HepG2 (cell line): Measurements from ENCODE around the gene LCN1. TPM values are rescaled to one million over a fixed set of nuclear protein-coding genes. Genes with fewer than 3 reads are reported as not detected.

ENCODE experiments used
- ATAC-seq: fragments of 200-7000 bp; cut with Tn5 transposase; 3 replicates; pipeline ENCODE4 v1.9.1; 2020; ENCODE audit warnings: mild to moderate bottlenecking, moderate library complexity
- BruUV-seq: library from RNA; stranded (reverse); fragments of 400-500 nt; replicated peaks from 2 replicates; lab custom pipeline; 2021; lab: Mats Ljungman, UMichigan
- CTCF ChIA-PET: fragments of 300-600 bp; formaldehyde crosslinking; extraction: SDS; loops from one replicate; lab custom pipeline; 2021; ENCODE audit warnings: low total read pairs, inconsistent platforms, low intra/inter-chr PET ratio; lab: Yijun Ruan, JAX
- POLR2A ChIA-PET: fragments of 350-600 bp; sonication (Branson Sonifier 250); formaldehyde crosslinking; loops from one replicate; lab custom pipeline; 2020; ENCODE audit warnings: antibody characterized with exemption, inconsistent platforms; lab: Yijun Ruan, JAX
- DNase-seq: peaks from one replicate; pipeline ENCODE4 v3.0.0-alpha.2; 2015; ENCODE audit warnings: low spot score
- FAIRE-seq: peaks from 3 replicates; lab custom pipeline; 2011; peaks lifted over from hg19 to GRCh38; lab: Jason Lieb, UNC
- H2AFZ ChIP-seq: one replicate; pipeline ENCODE4 v1.6.1; 2011; ENCODE audit warnings: low read length, inconsistent platforms
- H3K27ac ChIP-seq: fragments of 300-600 bp; 3 replicates; pipeline ENCODE4 v1.8.0; 2011; ENCODE audit warnings: mixed run types, mild to moderate bottlenecking, mixed read lengths, low read length, inconsistent platforms; ENCODE audit not compliant: insufficient read depth; ENCODE audit errors: extremely low read length
- H3K27me3 ChIP-seq, 2 experiments: fragments of 200-600 bp in 1 of 2; 2 replicates in 1 of 2; 3 replicates in 1 of 2; pipeline versions ENCODE4 v1.6.0 to v1.8.0; 2011; ENCODE audit warnings: low read length in 2 of 2, mild to moderate bottlenecking in 2 of 2, moderate library complexity in 2 of 2, inconsistent platforms in 1 of 2; ENCODE audit not compliant: insufficient read depth in 2 of 2, control insufficient read depth in 1 of 2
- H3K36me3 ChIP-seq, 2 experiments: fragments of 200-600 bp in 1 of 2; replicated peaks in 1 of 2; 2 replicates in 1 of 2; 3 replicates in 1 of 2; pipeline versions ENCODE4 v1.5.1 to v1.8.0; 2011; ENCODE audit warnings: low read length in 2 of 2, inconsistent platforms in 1 of 2; ENCODE audit not compliant: insufficient read depth in 2 of 2, control insufficient read depth in 1 of 2
- H3K4me1 ChIP-seq: 2 replicates; pipeline ENCODE4 v1.5.1; 2012; ENCODE audit warnings: low read length, inconsistent platforms; ENCODE audit not compliant: insufficient read depth
- H3K4me2 ChIP-seq: 2 replicates; pipeline ENCODE4 v1.6.0; 2011; ENCODE audit warnings: low read depth, low read length, inconsistent platforms
- H3K4me3 ChIP-seq, 3 experiments: fragments of 200-600 bp in 1 of 3; sonication (generic), shearing (Covaris generic) in 1 of 3; replicated peaks in 1 of 3; 2 replicates each; pipeline ENCODE4 v1.5.1; 2011 to 2016; ENCODE audit warnings: low read length in 3 of 3, inconsistent platforms in 2 of 3, low read depth in 2 of 3, mild to moderate bottlenecking in 2 of 3, control low read depth in 1 of 3, mixed read lengths in 1 of 3; ENCODE audit not compliant: insufficient read depth in 1 of 3
- H3K79me2 ChIP-seq: one replicate; pipeline ENCODE4 v1.6.1; 2011; ENCODE audit warnings: low read length, inconsistent platforms; ENCODE audit not compliant: insufficient read depth
- H3K9ac ChIP-seq: 2 replicates; pipeline ENCODE4 v1.6.0; 2011; ENCODE audit warnings: mild to moderate bottlenecking, low read depth, low read length, inconsistent platforms; ENCODE audit not compliant: insufficient read depth
- H3K9me3 ChIP-seq: 2 replicates; pipeline ENCODE4 v1.5.1; 2012; ENCODE audit warnings: mild to moderate bottlenecking, low read length
- H4K20me1 ChIP-seq: 2 replicates; pipeline ENCODE4 v1.6.0; 2011; ENCODE audit warnings: inconsistent platforms, mild to moderate bottlenecking, low read length, moderate library complexity; ENCODE audit not compliant: insufficient read depth
- ARHGAP35 ChIP-seq: sonication (generic); formaldehyde crosslinking; IDR thresholded peaks from 2 replicates; pipeline ENCODE4 v1.9.0; 2022; ENCODE audit warnings: mild to moderate bottlenecking, inconsistent platforms, moderate library complexity, missing genetic modification reagents, borderline replicate concordance
- ESRRA ChIP-seq: sonication (generic); formaldehyde crosslinking; IDR thresholded peaks from 2 replicates; pipeline ENCODE4 v1.5.1; 2020; ENCODE audit warnings: mild to moderate bottlenecking, low read depth, missing genetic modification reagents
- HMG20A ChIP-seq: IDR thresholded peaks from 2 replicates; pipeline ENCODE4 v1.6.1; 2016; ENCODE audit warnings: borderline replicate concordance
- KDM3A ChIP-seq: IDR thresholded peaks from 2 replicates; pipeline ENCODE4 v1.6.1; 2018; ENCODE audit warnings: low read depth, missing compliant biosample characterization
- KDM5B ChIP-seq: sonication (generic); formaldehyde crosslinking; IDR thresholded peaks from 2 replicates; pipeline ENCODE4 v1.4.0; 2020; ENCODE audit warnings: missing genetic modification reagents, mild to moderate bottlenecking, borderline replicate concordance
- NR3C1 ChIP-seq: sonication (generic); formaldehyde crosslinking; IDR thresholded peaks from 2 replicates; pipeline ENCODE4 v1.4.0; 2020; ENCODE audit warnings: missing genetic modification reagents
- RFX5 ChIP-seq: IDR thresholded peaks from 2 replicates; pipeline ENCODE4 v1.6.1; 2011; ENCODE audit warnings: low read depth, low read length, improper control_type of control experiment
- XBP1 ChIP-seq: sonication (generic); formaldehyde crosslinking; IDR thresholded peaks from 2 replicates; pipeline ENCODE4 v1.5.0; 2020; ENCODE audit warnings: missing genetic modification reagents
- ZBTB1 ChIP-seq: sonication (generic); formaldehyde crosslinking; IDR thresholded peaks from 2 replicates; pipeline ENCODE4 v1.4.0; 2020; ENCODE audit warnings: missing genetic modification reagents, borderline replicate concordance
- ZNF674 ChIP-seq: sonication (generic); formaldehyde crosslinking; IDR thresholded peaks from 2 replicates; pipeline ENCODE4 v1.5.0; 2020; ENCODE audit warnings: low read depth, mild to moderate bottlenecking, missing genetic modification reagents
- ZNF720 ChIP-seq: sonication (generic); formaldehyde crosslinking; IDR thresholded peaks from 2 replicates; pipeline ENCODE4 v1.4.0; 2020; ENCODE audit warnings: missing genetic modification reagents
- ZNF816 ChIP-seq: sonication (generic); formaldehyde crosslinking; IDR thresholded peaks from 2 replicates; pipeline ENCODE4 v1.8.0; 2022; ENCODE audit warnings: missing genetic modification reagents, mild to moderate bottlenecking, borderline replicate concordance
- ZNF891 ChIP-seq: sonication (generic); formaldehyde crosslinking; IDR thresholded peaks from 2 replicates; pipeline ENCODE4 v1.5.0; 2020; ENCODE audit warnings: mild to moderate bottlenecking, missing genetic modification reagents
- WGBS: methylation state at CpG from one replicate; pipeline ENCODE4 v1.1.6; 2017; ENCODE audit warnings: low lambda C conversion rate; 5-methylcytosine and 5-hydroxymethylcytosine counted together
- in situ Hi-C: cut with HindIII; loops from 2 replicates; pipeline ENCODE4 v1.10.0; 2017; ENCODE audit warnings: low pct_unique_long_range_greater_than_20kb; ENCODE audit not compliant: extremely low pct_ligation_motif_present
- intact Hi-C: fragments of 100-400 bp; cut with micrococcal nuclease; formaldehyde crosslinking; loops from one replicate; pipeline ENCODE4 v1.10.0; 2022; ENCODE audit not compliant: unreplicated experiment
- polyA plus RNA-seq, 8 experiments: library from polyadenylated mRNA; depleted of rRNA in 3 of 8; stranded (reverse) in 7 of 8; unstranded in 1 of 8; fragments of >200 nt; fragmentation: Illumina TruSeq in 4 of 8; extraction: Trizol in 4 of 8; gene quantifications; 2 replicates each; pipeline versions ENCODE4 v1.2.1 to v1.2.3, GENCODE V29; 2011 to 2016; ENCODE audit warnings: low read depth in 4 of 8, missing spikeins in 1 of 8, mixed read lengths in 1 of 8; ENCODE audit not compliant: insufficient read depth in 1 of 8
- total RNA-seq, 5 experiments: library from RNA; depleted of rRNA; stranded (reverse); fragments of >200 nt; fragmentation: Illumina TruSeq; extraction: Trizol; gene quantifications; 2 replicates each; pipeline ENCODE4 v1.2.3, GENCODE V29; 2016; ENCODE audit warnings: low read depth in 1 of 5
- TF ChIP-seq, protein P1 (sequence below): sonication (generic); formaldehyde crosslinking; IDR thresholded peaks from 2 replicates; pipeline ENCODE4 v1.4.0; 2020; ENCODE audit warnings: missing genetic modification reagents, borderline replicate concordance
- TF ChIP-seq, protein P2 (sequence below): sonication (generic); formaldehyde crosslinking; IDR thresholded peaks from 2 replicates; pipeline ENCODE4 v1.8.1; 2023; ENCODE audit warnings: mild to moderate bottlenecking, missing genetic modification reagents, borderline replicate concordance
- TF ChIP-seq, protein P3 (sequence below): sonication (generic); formaldehyde crosslinking; IDR thresholded peaks from 2 replicates; pipeline ENCODE4 v1.8.1; 2023; ENCODE audit warnings: mild to moderate bottlenecking, missing genetic modification reagents

LCN1 gene
- total and polyA plus RNA-seq, 2 of the 13 experiments (the other 11 are each of a cell fraction or from before 2014, with no cell fraction given) = not detected

DNA sequence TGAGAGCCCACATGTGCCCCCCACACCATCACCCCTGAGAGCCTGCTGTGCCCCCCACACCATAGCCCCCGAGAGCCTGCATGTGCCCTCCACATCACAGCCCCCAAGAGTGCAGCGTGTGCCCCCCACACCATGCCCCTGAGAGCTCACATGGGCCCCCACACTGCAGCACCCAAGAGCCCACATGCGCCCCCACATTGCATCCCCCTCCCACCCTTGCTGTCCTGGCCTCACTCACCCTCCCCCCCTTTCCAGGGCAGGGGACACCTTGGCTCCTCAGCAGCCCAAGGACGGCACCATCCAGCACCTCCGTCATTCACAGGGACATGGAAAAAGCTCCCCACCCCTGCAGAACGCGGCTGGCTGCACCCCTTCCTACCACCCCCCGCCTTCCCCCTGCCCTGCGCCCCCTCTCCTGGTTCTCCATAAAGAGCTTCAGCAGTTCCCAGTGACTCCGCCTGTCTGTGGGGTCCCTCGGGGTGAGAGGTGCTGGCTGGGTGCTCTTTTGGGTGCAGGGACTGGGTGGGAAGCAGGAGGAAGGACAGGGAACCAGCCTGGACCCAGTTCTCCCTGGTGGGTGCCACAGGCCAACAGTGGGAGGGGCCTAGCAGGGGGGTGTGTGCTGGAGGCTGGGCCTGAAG is 5.0 kb downstream of the LCN1 start:
- H2AFZ ChIP-seq = no peak overlapping the region

More for the DNA sequence above, 5.0 kb downstream of the LCN1 start:
- Histone ChIP-seq H3K4me3 (no peak overlapping the region), H4K20me1 (no peaks in the 10 kb centered on the region), H3K36me3 (no peaks in the 10 kb centered on the region), H3K9ac (no peak overlapping the region), H3K4me1 (peaks cover 9% of the 10 kb centered on the region), H3K27ac (no peak overlapping the region), H3K4me2 (no peak overlapping the region), H3K79me2 (no peaks in the 10 kb centered on the region), H3K27me3 (peaks cover 6 to 54% of the 10 kb centered on the region in 2 experiments), H3K9me3 (no peaks in the 10 kb centered on the region)
- ChIA-PET POLR2A (no interaction called here), CTCF (no interaction called here)
- 19% methylated on average over 5 of the region's 11 CpGs for WGBS
- DNase-seq = no peak
- TF ChIP-seq, protein P1, sequence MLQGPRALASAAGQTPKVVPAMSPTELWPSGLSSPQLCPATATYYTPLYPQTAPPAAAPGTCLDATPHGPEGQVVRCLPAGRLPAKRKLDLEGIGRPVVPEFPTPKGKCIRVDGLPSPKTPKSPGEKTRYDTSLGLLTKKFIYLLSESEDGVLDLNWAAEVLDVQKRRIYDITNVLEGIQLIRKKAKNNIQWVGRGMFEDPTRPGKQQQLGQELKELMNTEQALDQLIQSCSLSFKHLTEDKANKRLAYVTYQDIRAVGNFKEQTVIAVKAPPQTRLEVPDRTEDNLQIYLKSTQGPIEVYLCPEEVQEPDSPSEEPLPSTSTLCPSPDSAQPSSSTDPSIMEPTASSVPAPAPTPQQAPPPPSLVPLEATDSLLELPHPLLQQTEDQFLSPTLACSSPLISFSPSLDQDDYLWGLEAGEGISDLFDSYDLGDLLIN (CRISPR knock-in tag) = no peak
- TF ChIP-seq ZNF720 (no peak), ZNF891 (CRISPR knock-in tag) (no peak), HMG20A (CRISPR knock-in tag) (no peak), KDM5B (CRISPR knock-in tag) (no peak), KDM3A (CRISPR knock-in tag) (no peak), XBP1 (CRISPR knock-in tag) (no peak), ZNF674 (CRISPR knock-in tag) (no peak), NR3C1 (CRISPR knock-in tag) (no peak), ZBTB1 (CRISPR knock-in tag) (no peak), RFX5 (no peak), ARHGAP35 (CRISPR knock-in tag) (no peak), ESRRA (CRISPR knock-in tag) (no peak), ZNF816 (CRISPR knock-in tag) (no peak)
- TF ChIP-seq, protein P2, sequence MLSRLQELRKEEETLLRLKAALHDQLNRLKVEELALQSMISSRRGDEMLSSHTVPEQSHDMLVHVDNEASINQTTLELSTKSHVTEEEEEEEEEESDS (CRISPR knock-in tag) = no peak
- TF ChIP-seq, protein P3, sequence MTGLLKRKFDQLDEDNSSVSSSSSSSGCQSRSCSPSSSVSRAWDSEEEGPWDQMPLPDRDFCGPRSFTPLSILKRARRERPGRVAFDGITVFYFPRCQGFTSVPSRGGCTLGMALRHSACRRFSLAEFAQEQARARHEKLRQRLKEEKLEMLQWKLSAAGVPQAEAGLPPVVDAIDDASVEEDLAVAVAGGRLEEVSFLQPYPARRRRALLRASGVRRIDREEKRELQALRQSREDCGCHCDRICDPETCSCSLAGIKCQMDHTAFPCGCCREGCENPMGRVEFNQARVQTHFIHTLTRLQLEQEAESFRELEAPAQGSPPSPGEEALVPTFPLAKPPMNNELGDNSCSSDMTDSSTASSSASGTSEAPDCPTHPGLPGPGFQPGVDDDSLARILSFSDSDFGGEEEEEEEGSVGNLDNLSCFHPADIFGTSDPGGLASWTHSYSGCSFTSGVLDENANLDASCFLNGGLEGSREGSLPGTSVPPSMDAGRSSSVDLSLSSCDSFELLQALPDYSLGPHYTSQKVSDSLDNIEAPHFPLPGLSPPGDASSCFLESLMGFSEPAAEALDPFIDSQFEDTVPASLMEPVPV = no peak
- no peak for FAIRE-seq
- intact Hi-C loops (no loop called here), in situ Hi-C loops (no loop called here)
- ATAC-seq = no peak
- BruUV-seq = no TSS peak
